ENCODE data around the gene MAPK11. TPM values are rescaled to one million over a fixed set of nuclear protein-coding genes. Genes with fewer than 3 reads are reported as not detected.

Gene MAPK11
- total RNA-seq, 4 donors from 2014 or later, result 1.6 to 6.4 (median 2.7) TPM

GRCh38 chr22:50297510-50298265 lies 27.5 kb upstream of the MAPK11 start:
- H3K4me1 ChIP-seq, result peaks cover 81 to 93% (median 88%) of the 10 kb centered on the region in 4 donors
- no peak for TF ChIP-seq POLR2A (IDR thresholded peaks at IDR 0.05)
- TF ChIP-seq POLR2AphosphoS5 (IDR thresholded peaks at IDR 0.05), result no peak
- no peak for TF ChIP-seq CTCF (IDR thresholded peaks at IDR 0.05)
- no peak for TF ChIP-seq EP300 (IDR thresholded peaks at IDR 0.05; ENCODE audit: low read depth)
- no peaks in the 10 kb centered on the region for H3K9me3 ChIP-seq
- intact Hi-C loops (cut with DNase I; ENCODE audit: low total_unique reads) (no loop called here), in situ Hi-C loops (cut with MboI; ENCODE audit: low pct_ligation_motif_present in 1 of 4, low pct_unique_long_range_greater_than_20kb in 1 of 4, low sequenced_read_pairs in 3 of 4) (no loop called here)
- H3K4me3 ChIP-seq, result no peak overlapping the region
- H3K27ac ChIP-seq, result peak overlapping the region in 2 of 4 donors; percentile 15 to 92
- H3K36me3 ChIP-seq, result no peaks in the 10 kb centered on the region
- no peak for DNase-seq
- 86 to 100% methylated on average over 3 to 18 of the region's 20 CpGs for WGBS, 2 donors (ENCODE audit: low coverage in 1 of 2)
- H3K27me3 ChIP-seq, result no peaks in the 10 kb centered on the region

- no peaks in the 10 kb centered on the region for H3K27me3 ChIP-seq
- no peaks in the 10 kb centered on the region for H3K36me3 ChIP-seq
- H3K4me3 ChIP-seq, result no peak overlapping the region
- no peak for TF ChIP-seq POLR2A (IDR thresholded peaks at IDR 0.05)
- TF ChIP-seq EP300 (IDR thresholded peaks at IDR 0.05; ENCODE audit: low read depth), result no peak
- no peak for TF ChIP-seq POLR2AphosphoS5 (IDR thresholded peaks at IDR 0.05)
- TF ChIP-seq CTCF (IDR thresholded peaks at IDR 0.05), result no peak
- DNase-seq, result no peak
- H3K27ac ChIP-seq, result peak overlapping the region in 3 of 4 donors; percentile 15 to 20 (median 19)
- H3K4me1 ChIP-seq, result peaks cover 77 to 89% (median 84%) of the 10 kb centered on the region in 4 donors
- in situ Hi-C loops (cut with MboI; ENCODE audit: low pct_ligation_motif_present in 1 of 4, low pct_unique_long_range_greater_than_20kb in 1 of 4, low sequenced_read_pairs in 3 of 4), result no loop called here
- no peaks in the 10 kb centered on the region for H3K9me3 ChIP-seq
- 73 to 77% methylated on average over 3 to 28 of the region's 29 CpGs for WGBS, 2 donors (ENCODE audit: low coverage in 1 of 2)
- intact Hi-C loops (cut with DNase I; ENCODE audit: low total_unique reads), result no loop called here
Observed at GRCh38 chr22:50296658-50297490, 26.7 kb upstream of the MAPK11 start.

GRCh38 chr22:50294319-50294656 lies 24.1 kb upstream of the MAPK11 start:
- Histone ChIP-seq H3K9me3 (no peaks in the 10 kb centered on the region), H3K36me3 (peaks cover 0 to 11% (median 1%) of the 10 kb centered on the region in 4 donors), H3K27me3 (no peaks in the 10 kb centered on the region), H3K4me3 (peak overlapping the region in 2 of 4 donors; percentile 24 to 38), H3K27ac (peak overlapping the region; percentile 78 to 94 (median 88)), H3K4me1 (peaks cover 56 to 63% (median 58%) of the 10 kb centered on the region in 4 donors)
- intact Hi-C loops (cut with DNase I; ENCODE audit: low total_unique reads), result no loop called here
- TF ChIP-seq EP300 (IDR thresholded peaks at IDR 0.05; ENCODE audit: low read depth), result no peak
- no peak for TF ChIP-seq POLR2AphosphoS5 (IDR thresholded peaks at IDR 0.05)
- TF ChIP-seq CTCF (IDR thresholded peaks at IDR 0.05), result no peak
- no peak for TF ChIP-seq POLR2A (IDR thresholded peaks at IDR 0.05)
- in situ Hi-C loops (cut with MboI; ENCODE audit: low pct_ligation_motif_present in 1 of 4, low pct_unique_long_range_greater_than_20kb in 1 of 4, low sequenced_read_pairs in 3 of 4), result no loop called here
- DNase-seq, result no peak
- 39% methylated on average over 4 of the region's 5 CpGs; no CpG with 5 or more reads in 1 of the 2 donors for WGBS, 2 donors (ENCODE audit: low coverage in 1 of 2)

Data from transverse colon (tissue), 4 donors.